ENCODE measurements around the gene CACNG8.

The CACNG8 gene

DNA sequence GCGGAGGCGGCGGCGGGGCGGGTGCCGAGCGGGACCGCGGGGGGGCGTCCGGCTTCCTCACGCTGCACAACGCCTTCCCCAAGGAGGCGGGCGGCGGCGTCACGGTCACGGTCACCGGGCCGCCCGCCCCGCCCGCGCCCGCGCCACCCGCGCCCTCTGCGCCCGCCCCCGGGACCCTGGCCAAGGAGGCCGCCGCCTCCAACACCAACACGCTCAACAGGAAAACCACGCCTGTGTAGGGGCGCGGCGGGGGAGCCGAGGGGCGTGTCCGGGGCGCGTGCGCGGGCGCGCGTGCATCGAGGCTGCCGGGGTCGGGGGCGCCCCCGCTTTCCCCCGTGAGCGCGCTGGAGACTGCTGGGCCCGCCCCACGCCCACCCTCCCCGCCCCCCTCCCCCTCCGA, 19.9 kb downstream of the CACNG8 start:
- no peak for ATAC-seq
- TF ChIP-seq TCF4 (CRISPR knock-in tag; IDR thresholded peaks at IDR 0.05; ENCODE audit: borderline replicate concordance) (no peak), ZC3H10 (CRISPR knock-in tag; IDR thresholded peaks at IDR 0.05) (no peak), ZNF70 (CRISPR knock-in tag; IDR thresholded peaks at IDR 0.05) (no peak), ZFP30 (CRISPR knock-in tag; IDR thresholded peaks at IDR 0.05) (no peak), PPARA (CRISPR knock-in tag; IDR thresholded peaks at IDR 0.05; ENCODE audit: borderline replicate concordance) (no peak), ZNF8 (CRISPR knock-in tag; IDR thresholded peaks at IDR 0.05) (no peak), CSDC2 (CRISPR knock-in tag; IDR thresholded peaks at IDR 0.05) (no peak), ZFP3 (CRISPR knock-in tag; IDR thresholded peaks at IDR 0.05) (no peak), POU6F1 (CRISPR knock-in tag; IDR thresholded peaks at IDR 0.05; ENCODE audit: borderline replicate concordance, low read depth) (no peak)

GRCh38 chr19:53983457-53984289, 20.9 kb downstream of the CACNG8 start:
- ATAC-seq: no peak
- TF ChIP-seq CSDC2 (CRISPR knock-in tag; IDR thresholded peaks at IDR 0.05) (no peak), ZC3H10 (CRISPR knock-in tag; IDR thresholded peaks at IDR 0.05) (no peak), RARB (CRISPR knock-in tag; IDR thresholded peaks at IDR 0.05) (no peak), ESRRG (CRISPR knock-in tag; IDR thresholded peaks at IDR 0.05) (no peak), ZFP3 (CRISPR knock-in tag; IDR thresholded peaks at IDR 0.05) (no peak), ZNF70 (CRISPR knock-in tag; IDR thresholded peaks at IDR 0.05) (no peak), GLIS3 (CRISPR knock-in tag; IDR thresholded peaks at IDR 0.05) (no peak), TSHZ2 (CRISPR knock-in tag; IDR thresholded peaks at IDR 0.05) (no peak), ISL1 (CRISPR knock-in tag; IDR thresholded peaks at IDR 0.05) (no peak), SNAI2 (CRISPR knock-in tag; IDR thresholded peaks at IDR 0.05) (no peak)
- TF ChIP-seq, protein P1, sequence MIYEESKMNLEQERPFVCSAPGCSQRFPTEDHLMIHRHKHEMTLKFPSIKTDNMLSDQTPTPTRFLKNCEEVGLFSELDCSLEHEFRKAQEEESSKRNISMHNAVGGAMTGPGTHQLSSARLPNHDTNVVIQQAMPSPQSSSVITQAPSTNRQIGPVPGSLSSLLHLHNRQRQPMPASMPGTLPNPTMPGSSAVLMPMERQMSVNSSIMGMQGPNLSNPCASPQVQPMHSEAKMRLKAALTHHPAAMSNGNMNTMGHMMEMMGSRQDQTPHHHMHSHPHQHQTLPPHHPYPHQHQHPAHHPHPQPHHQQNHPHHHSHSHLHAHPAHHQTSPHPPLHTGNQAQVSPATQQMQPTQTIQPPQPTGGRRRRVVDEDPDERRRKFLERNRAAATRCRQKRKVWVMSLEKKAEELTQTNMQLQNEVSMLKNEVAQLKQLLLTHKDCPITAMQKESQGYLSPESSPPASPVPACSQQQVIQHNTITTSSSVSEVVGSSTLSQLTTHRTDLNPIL (CRISPR knock-in tag; IDR thresholded peaks at IDR 0.05; ENCODE audit: low read depth): no peak

- TF ChIP-seq, protein P2, sequence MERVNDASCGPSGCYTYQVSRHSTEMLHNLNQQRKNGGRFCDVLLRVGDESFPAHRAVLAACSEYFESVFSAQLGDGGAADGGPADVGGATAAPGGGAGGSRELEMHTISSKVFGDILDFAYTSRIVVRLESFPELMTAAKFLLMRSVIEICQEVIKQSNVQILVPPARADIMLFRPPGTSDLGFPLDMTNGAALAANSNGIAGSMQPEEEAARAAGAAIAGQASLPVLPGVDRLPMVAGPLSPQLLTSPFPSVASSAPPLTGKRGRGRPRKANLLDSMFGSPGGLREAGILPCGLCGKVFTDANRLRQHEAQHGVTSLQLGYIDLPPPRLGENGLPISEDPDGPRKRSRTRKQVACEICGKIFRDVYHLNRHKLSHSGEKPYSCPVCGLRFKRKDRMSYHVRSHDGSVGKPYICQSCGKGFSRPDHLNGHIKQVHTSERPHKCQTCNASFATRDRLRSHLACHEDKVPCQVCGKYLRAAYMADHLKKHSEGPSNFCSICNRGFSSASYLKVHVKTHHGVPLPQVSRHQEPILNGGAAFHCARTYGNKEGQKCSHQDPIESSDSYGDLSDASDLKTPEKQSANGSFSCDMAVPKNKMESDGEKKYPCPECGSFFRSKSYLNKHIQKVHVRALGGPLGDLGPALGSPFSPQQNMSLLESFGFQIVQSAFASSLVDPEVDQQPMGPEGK (CRISPR knock-in tag; IDR thresholded peaks at IDR 0.05; ENCODE audit: borderline replicate concordance): no peak
- TF ChIP-seq OSR1 (CRISPR knock-in tag; IDR thresholded peaks at IDR 0.05): no peak
- TF ChIP-seq RARB (CRISPR knock-in tag; IDR thresholded peaks at IDR 0.05): no peak
- no peak for TF ChIP-seq ZNF565 (CRISPR knock-in tag; conservative IDR thresholded peaks at IDR 0.05; ENCODE audit: low read depth)
- TF ChIP-seq ZFP30 (CRISPR knock-in tag; IDR thresholded peaks at IDR 0.05): no peak
- TF ChIP-seq TCF4 (CRISPR knock-in tag; IDR thresholded peaks at IDR 0.05; ENCODE audit: borderline replicate concordance): no peak
- no peak for TF ChIP-seq POU6F1 (CRISPR knock-in tag; IDR thresholded peaks at IDR 0.05; ENCODE audit: borderline replicate concordance, low read depth)
- no peak for TF ChIP-seq CSDC2 (CRISPR knock-in tag; IDR thresholded peaks at IDR 0.05)
- no peak for TF ChIP-seq ISL1 (CRISPR knock-in tag; IDR thresholded peaks at IDR 0.05)
- TF ChIP-seq ZNF70 (CRISPR knock-in tag; IDR thresholded peaks at IDR 0.05): no peak
- TF ChIP-seq ZFP3 (CRISPR knock-in tag; IDR thresholded peaks at IDR 0.05): no peak
- TF ChIP-seq ESRRG (CRISPR knock-in tag; IDR thresholded peaks at IDR 0.05): no peak
- TF ChIP-seq, protein P3, sequence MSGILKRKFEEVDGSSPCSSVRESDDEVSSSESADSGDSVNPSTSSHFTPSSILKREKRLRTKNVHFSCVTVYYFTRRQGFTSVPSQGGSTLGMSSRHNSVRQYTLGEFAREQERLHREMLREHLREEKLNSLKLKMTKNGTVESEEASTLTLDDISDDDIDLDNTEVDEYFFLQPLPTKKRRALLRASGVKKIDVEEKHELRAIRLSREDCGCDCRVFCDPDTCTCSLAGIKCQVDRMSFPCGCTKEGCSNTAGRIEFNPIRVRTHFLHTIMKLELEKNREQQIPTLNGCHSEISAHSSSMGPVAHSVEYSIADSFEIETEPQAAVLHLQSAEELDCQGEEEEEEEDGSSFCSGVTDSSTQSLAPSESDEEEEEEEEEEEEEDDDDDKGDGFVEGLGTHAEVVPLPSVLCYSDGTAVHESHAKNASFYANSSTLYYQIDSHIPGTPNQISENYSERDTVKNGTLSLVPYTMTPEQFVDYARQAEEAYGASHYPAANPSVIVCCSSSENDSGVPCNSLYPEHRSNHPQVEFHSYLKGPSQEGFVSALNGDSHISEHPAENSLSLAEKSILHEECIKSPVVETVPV (CRISPR knock-in tag; IDR thresholded peaks at IDR 0.05): no peak
- TF ChIP-seq ZC3H10 (CRISPR knock-in tag; IDR thresholded peaks at IDR 0.05): no peak
- TF ChIP-seq, protein P1 (CRISPR knock-in tag; IDR thresholded peaks at IDR 0.05; ENCODE audit: low read depth): no peak
- no peak for TF ChIP-seq TOX (CRISPR knock-in tag; IDR thresholded peaks at IDR 0.05; ENCODE audit: borderline replicate concordance)
- no peak for TF ChIP-seq BACH2 (CRISPR knock-in tag; IDR thresholded peaks at IDR 0.05; ENCODE audit: borderline replicate concordance)
- ATAC-seq: no peak
These were observed 23.1 kb downstream of the CACNG8 start for GRCh38 chr19:53985863-53986262.

All from SK-N-SH treated with all-trans-retinoic acid at 6 μM for 48 hours (cell line).